Stimulated activated naive CD8-positive, alpha-beta T cell treated with anti-CD3 and anti-CD28 coated beads, Interleukin-15, Interleukin-2, amounts not matched to agents 100 U/mL and 50 U/mL, for 24 hours (primary cell): ENCODE measurements around the gene DSE.

ENCODE experiments used
- ATAC-seq: fragments of 150-1000 bp; cut with Tn5 transposase; one replicate; pipeline ENCODE4 v1.10.0; 2021
- DNase-seq: peaks from one replicate; pipeline ENCODE4 v3.0.0; 2021

The DSE gene

DNA sequence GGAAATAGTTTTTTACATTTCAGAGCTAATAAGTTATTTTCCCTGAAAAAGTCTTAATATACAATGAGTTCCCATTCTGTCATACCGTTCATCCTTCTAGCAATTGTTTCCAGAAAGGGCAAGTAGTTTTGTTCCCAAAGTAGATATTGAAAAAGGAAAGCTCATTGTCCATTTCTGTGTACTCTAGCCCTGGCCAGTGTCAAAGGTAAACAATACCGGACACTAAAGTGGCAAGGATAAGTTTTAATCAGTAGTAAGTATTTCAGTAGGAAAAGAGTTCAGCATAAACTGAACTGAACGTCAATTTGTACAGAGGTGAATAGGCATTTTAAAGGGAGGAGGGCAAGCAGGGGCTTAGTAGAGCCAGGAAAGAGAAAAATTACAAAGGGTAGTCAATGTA is 46.9 kb downstream of the DSE start:
- ATAC-seq (no peak), DNase-seq (no peak)

DNA sequence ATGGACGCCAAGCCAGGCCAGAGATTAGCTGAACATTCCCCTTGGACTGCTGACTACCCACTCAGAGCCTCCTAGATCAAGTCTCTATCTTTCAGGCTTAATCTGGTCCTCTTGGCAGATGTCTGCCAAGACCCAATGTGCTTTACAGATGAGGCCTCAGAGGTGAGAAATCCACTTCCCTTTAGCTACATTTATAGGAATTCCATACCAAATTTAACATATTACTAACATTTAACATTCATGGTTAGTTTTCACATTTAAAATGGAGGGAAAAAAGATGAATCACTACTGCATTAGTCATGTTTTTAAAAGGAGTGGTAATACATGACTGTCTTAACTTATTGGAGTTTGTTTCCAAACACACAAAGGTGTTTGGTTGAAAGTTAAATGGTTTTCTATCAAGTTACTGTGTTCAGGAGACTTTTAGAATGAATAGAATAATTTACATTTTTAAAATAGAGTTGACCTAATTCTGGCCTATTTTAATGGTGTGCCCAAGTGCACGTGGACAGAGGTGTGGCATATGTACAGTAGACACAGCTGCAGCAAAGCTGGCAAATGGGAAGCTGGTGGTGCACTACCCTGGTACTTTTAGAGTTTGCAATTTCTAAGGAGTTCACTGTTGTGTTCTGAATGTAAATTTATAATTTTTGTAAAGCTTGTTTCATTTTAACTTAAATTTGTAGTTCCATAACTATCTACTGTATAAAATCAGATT is 48.5 kb downstream of the DSE start:
- DNase-seq, result no peak
- ATAC-seq, result peak; percentile 66

DNA sequence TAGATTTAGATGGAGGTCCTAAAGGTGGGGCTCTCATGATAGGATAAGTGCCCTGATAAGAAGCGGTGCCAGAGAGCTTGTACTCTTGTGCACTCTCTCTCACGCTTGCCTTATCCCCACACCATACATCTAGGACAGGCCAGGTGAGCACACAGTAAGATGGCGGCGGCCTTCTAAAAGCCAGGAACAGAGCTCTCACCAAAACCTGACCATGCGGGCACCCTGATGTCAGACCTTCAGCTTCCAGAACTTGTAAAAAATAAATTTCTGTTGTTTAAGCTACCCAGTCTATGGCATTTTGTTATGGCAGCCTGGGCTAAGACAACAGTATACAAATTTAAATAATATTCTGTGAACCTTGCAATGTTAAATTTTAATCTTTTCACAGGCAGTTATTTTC is 49.6 kb downstream of the DSE start:
- ATAC-seq, result no peak
- DNase-seq, result no peak

DNA sequence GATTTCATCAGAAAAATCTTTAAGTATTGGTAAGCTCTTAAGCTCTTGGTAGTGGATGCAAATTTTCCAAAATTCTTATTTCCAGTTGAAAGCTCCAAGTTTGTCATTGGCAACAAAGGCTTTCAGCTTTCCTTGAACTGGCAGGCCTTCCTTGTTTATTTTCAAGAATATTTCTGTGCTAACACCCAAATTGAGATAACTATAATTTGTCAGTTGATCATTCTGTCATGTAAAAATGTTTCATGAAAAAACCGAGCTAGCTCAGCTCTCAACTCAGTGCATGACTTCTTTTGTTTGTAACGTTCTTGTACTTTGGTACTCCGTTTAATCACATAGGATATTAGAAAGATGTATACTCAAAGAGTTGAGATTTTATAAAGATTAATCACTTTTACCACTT is 51.5 kb downstream of the DSE start:
- no peak for ATAC-seq
- no peak for DNase-seq

DNA sequence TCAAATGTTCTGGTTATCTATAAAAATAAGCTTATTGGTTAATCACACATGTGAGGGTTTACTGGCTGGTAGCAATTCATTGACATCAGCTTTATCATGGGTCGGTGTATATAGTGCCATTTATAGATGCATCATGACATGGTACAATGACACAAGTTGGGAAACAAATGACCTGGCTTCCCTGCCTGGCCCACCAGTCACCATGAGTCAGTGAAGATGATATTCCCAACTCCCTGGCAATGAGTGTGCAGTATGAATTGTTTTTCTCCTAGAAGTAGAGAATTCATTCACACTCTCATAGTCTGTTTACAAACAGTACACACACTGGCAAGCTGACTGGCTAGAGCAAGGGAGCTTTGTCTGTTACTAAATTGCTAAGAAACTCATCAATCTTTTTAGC is 53.3 kb downstream of the DSE start:
- DNase-seq (no peak), ATAC-seq (no peak)

DNA sequence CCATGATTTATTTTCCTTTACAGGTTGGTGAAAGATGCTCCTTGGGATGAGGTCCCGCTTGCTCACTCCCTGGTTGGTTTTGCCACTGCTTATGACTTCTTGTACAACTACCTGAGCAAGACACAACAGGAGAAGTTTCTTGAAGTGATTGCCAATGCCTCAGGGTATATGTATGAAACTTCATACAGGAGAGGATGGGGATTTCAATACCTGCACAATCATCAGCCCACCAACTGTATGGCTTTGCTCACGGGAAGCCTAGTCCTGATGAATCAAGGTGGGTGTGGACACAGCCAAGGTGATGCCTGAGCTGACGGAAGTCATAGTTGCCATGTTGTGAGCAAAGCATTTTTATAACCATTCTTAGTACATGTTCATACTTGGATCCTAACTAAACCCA is 55.8 kb downstream of the DSE start:
- ATAC-seq, result no peak

DNA sequence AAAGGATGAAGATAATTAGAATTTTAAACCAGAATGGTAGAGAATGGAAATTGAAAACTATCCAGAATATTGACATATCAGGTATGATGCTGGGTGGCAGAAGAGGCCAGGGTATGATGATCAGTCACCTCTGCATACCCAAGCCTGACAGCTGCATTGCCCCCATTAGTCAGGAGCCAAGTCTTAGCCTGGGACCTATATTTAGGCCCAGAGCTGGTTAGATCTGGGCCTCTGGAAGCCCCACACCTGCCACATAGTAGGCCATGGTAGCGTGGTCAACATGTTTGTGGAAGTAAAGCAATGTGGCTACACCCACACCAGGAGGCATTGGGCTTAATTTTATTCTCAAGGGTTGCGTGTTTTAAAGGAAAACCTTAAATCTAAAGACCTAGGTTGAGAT is 58.4 kb downstream of the DSE start:
- DNase-seq (no peak), ATAC-seq (no peak)

More for the DNA sequence above, 55.8 kb downstream of the DSE start:
- no peak for DNase-seq

DNA sequence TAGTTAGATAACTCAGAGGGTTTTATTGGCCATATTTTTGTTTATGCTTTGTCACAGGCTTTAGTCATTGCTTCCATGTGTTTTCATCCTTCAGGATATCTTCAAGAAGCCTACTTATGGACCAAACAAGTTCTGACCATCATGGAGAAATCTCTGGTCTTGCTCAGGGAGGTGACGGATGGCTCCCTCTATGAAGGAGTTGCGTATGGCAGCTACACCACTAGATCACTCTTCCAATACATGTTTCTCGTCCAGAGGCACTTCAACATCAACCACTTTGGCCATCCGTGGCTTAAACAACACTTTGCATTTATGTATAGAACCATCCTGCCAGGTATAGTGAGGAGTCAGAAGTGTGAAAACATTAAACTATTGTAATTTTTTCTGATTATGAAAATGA is 60.1 kb downstream of the DSE start:
- DNase-seq (no peak), ATAC-seq (no peak)

DNA sequence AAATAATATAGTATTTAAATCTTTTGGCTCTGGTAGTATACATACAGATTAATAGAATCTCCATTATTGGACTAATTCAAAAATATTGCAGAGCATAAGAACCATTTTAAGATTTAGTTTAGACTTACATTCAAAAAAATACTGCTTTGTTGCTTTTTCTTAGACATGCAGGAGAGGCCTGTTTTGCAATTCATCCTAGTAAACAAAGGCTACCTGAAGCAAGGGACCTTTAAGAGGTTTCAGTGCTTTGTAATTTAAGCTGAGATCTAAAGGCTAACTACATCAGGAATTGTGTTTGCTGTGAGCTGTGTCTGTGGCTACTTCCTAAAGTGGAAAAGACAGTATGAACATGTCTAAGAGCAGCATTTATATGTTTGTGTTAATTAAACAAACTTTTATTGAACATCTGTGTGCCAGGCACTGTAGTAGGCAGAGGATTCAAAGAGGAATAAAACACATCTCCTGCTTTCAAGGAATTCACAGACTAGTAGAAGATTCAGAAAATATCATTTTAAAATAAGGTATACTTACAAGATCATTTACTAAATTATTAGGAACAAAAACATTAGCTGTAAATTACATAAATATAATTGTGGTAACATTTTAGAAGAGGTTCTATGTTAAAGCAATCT is 61.3 kb downstream of the DSE start:
- DNase-seq (no peak), ATAC-seq (no peak)

DNA sequence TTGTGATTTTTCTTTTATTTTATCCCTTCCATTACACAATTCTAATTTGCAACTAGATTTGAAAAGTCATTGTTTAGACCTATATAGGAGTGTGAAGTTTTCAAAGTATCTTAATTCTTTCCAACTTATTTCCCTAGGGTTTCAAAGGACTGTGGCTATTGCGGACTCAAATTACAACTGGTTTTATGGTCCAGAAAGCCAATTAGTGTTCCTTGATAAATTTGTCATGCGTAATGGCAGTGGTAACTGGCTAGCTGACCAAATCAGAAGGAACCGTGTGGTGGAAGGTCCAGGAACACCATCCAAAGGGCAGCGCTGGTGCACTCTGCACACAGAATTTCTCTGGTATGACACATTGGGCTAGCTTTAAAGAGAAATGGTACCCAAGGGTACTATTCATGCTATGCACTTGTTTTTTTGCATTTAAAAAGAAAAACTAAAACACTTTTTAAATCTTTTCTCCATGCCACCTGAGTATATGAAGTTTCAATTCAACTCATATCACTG is 62.5 kb downstream of the DSE start:
- DNase-seq, result no peak
- no peak for ATAC-seq

DNA sequence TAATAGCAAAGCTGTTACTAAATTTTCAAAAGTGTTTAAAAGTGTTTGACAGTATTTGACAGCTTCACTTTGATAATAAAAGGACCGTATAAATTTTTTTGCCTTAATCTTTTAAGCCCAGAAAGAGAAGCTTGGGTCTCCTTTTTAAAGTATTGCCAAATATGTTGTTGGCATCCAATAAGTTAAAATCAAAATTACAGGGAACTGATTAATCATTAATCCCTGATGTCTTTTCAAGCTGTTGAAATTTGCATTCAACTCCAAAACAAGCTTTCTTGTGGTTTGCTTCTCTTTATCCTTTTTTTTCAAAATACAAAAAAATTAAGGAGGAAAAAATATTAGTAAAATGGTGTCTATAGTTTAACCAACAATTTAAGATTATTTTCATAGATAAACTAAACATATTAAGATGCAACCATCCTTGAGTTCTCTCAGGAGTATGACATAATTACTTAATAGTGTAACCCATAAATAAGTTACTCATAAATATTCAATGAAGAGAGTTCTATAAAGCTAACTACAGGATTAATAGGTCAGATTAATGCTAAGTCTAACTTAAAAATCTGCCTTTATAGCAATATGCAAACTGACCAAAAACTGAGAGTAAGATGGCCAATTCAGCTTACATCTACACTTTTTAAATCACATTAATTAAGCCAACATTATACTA is 63.4 kb downstream of the DSE start:
- no peak for ATAC-seq
- DNase-seq, result no peak

DNA sequence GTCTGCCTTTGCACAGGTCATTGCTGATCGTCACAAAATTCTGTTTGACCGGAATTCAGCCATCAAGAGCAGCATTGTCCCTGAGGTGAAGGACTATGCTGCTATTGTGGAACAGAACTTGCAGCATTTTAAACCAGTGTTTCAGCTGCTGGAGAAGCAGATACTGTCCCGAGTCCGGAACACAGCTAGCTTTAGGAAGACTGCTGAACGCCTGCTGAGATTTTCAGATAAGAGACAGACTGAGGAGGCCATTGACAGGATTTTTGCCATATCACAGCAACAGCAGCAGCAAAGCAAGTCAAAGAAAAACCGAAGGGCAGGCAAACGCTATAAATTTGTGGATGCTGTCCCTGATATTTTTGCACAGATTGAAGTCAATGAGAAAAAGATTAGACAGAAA is 65.8 kb downstream of the DSE start:
- ATAC-seq (no peak), DNase-seq (no peak)

DNA sequence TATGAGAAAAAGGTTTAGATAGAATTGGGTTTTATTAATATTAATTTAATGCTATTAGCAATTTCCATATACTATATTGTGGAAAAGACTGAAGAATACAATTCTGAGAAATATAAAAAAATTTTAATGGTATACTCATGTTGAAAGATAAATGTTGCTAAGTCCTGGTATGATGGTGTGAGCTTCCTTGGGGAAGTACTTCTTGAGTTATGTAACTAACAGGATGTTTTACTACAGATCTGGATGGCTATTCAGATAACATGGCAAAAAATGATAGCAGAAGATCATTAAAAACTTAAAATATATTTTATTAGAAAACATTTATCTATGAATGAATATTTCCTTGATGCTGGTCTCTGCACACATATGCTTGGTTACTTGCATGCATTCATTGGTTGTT is 66.9 kb downstream of the DSE start:
- no peak for DNase-seq
- ATAC-seq, result no peak

DNA sequence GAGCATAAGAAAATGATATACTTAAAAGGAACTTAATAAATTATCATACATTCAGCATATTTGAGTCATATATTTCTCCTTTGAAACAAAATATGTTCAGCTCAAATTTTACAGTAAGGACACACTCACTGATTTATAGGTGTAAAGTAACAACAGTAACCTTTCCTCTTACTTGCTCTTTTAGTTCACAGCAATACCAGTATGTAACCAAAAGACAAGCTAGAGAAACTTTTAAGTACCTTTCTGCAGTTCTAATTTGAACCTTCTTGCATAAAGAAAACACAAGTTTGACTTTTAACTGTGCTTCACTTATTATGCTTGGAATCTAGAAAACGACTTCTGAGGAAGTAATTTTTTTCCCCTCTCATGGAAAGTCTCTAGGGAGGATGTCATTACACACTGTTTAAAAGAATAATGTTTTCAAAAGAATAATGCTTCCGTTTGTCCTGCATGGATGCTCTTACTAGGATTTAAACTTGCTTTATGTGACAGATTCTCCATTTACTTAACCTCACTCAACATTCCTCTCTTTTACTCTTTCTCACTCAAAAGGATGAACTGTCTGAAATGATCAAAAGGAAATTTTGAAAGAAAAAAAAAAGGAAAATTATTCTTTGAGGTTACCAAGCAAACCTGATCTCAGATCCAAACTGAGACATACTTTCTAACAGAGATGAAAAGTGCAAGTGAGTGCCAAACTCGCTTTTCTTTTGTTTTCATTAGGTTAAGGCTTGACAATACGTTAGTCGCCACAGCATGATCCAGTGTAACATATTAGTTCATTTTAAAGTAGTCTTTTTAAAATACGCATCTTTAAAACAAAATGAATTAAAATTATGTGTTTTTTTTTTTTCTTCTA is 68.1 kb downstream of the DSE start:
- DNase-seq, result no peak
- no peak for ATAC-seq

DNA sequence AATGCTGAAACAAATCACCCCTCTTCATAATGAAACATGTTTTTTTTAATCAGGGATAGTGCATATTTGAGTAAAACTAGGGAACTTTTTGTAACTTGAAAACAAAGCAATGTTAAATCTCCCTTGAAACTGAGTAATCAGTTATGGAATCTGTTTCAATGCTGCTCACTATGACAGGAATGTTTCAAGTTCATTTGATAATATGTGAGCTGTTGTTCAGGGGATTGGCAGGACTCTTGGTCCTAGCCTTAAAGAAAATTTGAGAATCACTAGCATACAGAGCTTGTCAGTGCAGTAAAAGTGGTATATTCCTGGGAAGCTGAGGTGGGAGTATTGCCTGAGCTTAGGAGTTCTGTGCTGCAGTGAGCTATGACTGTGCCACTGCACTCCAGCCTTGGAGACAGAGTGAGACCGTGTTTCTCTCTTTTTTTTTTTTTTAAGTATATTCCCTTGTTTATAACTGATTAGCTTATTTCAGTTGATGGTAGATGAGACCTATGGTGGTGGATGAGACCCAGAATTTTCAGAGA is 68.8 kb downstream of the DSE start:
- no peak for DNase-seq

DNA sequence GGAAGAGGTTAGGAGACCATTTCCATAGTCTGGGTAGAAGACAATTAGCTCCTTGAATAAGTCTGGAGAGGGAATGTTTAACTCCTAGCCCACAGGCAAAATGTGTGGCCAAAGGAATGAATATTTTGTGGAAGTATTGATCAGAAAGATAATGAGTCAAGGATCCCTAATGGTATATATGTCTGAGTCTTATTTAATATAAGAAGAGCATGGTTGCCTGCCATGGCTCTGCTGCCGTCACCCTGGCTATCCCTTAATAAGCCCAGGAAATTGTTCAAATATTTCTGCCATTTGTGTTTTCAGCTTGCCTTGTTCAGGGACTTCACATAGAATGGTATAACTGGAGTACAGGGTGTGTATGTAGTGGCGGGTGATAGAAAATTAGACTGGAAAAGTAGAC is 72.4 kb downstream of the DSE start:
- ATAC-seq, result no peak
- no peak for DNase-seq

More for the DNA sequence above, 68.8 kb downstream of the DSE start:
- no peak for ATAC-seq

DNA sequence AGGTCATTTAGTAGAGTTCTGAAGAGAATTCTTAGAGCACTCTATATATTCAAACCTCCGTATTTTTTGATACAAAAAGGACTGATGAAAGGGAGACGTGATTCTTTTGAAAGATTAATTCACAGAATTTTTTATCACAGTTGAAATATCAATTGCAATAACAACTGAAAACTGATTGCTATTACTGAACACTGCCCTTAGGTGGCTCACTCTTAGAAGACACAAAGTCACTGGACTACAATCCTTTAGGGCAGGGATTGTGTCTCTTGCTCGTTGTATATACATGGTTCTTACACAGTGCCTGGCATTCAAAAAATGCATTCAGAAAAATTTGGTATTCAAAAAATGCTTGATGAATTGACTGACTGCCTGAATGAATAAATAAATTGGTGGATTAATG is 73.3 kb downstream of the DSE start:
- ATAC-seq (peak; percentile 59), DNase-seq (no peak)

DNA sequence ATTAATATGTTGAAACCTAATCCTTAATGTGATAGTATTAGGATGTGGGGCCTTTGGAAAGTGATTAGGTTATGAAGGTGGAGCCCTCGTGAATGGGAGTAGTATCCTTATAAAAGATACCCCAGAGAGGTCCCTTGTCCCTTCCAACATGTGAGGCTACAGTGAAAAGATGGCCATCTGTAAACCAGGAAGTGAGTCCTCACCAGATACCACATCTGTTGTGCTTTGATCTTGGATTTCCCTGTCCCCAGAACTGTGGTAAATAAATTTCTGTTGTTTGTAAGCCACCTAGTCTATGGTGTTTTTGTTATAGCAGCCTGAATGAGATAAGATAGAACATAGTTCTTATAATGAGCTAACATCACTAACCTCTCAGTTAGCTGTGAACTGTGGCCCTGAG is 73.8 kb downstream of the DSE start:
- ATAC-seq, result no peak

DNA sequence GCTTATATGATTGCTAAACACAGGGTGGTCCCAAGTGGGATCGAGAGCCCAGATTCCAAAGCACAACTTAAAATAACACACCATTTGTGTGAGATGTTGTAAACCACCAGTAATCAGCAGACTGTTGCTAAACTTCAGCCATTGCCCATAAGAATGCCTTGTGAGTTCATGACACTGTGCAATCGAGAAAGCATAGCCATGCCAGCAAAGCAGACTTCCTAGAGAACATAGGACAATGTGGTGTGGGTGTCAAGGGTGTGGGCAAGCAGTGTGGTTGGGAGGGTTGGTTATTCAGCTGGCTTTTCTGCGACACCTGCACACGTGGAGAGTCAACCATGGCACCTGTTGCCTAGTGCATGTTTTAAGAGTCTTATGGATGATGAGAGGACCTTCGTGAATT is 74.4 kb downstream of the DSE start:
- DNase-seq (no peak), ATAC-seq (no peak)

More for the DNA sequence above, 73.8 kb downstream of the DSE start:
- DNase-seq, result no peak

DNA sequence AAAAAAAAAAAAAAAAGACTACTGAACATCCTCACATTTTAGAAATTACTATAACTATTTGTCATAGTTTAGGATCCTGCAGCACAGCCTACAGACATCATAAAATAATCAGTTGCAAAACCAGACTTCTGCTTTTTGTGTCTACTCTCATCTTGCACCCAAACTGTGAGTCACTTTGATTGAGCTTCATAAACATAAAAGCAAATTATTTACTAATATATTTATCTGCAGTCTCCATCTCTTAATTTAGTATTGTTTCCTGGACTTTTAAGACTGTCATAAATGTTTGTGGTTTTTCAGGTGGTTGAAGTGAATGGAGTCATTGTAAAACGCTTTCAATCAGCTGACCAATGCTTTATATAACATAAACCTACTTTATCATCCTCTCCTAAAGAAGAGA is 75.7 kb downstream of the DSE start:
- DNase-seq (no peak), ATAC-seq (no peak)

DNA sequence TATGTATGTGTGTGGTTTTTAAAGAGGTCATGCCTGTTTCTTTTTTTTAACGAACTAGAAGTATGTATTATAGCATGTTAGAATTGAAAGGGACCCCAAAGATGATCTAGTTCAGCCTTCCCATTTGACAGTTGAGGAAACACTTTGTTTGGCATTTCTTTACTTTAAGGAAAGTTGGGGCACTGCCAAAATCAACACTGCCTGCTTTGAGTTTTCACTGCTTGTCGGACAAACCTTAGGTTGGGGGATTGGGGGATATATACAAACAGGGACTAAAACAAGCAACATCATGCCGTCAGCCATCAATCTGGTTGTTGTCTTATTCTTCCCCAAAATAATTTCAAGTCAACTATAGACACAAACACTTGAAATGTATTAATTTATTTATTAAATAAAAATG is 76.3 kb downstream of the DSE start:
- DNase-seq, result no peak
- no peak for ATAC-seq

DNA sequence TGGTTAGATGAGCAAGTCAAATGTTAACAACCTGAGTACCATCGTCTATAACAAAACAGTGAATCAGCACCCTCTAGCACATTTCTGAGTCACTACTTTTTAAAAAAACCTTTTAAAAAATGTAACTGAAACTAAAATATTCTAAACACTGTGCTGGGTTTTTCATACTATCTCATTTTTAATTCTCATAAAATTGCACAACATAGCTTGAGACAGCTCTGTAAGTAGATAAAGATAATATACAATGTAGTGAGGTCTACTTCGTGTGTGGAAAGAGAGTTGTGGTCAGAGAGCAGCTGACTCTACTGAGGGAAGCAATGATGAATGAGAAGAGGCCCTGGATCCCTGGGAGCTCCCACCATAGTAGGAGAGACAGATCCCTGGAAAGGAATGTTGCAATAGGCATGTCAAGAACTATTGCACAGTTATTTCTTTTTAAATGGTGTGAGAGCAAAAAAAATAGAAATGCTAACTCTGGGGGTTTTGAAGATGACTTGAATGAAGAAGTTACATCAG is 76.8 kb downstream of the DSE start:
- DNase-seq (no peak), ATAC-seq (peak; percentile 31)
